Nucleus accumbens (tissue), 56 donors: Measurements from ENCODE around the gene FHOD3.

Source experiments
- DNase-seq, 56 donors: peaks; one replicate each; lab custom pipeline; 2025; lab: John Stamatoyannopoulos, UW

The FHOD3 gene

DNA sequence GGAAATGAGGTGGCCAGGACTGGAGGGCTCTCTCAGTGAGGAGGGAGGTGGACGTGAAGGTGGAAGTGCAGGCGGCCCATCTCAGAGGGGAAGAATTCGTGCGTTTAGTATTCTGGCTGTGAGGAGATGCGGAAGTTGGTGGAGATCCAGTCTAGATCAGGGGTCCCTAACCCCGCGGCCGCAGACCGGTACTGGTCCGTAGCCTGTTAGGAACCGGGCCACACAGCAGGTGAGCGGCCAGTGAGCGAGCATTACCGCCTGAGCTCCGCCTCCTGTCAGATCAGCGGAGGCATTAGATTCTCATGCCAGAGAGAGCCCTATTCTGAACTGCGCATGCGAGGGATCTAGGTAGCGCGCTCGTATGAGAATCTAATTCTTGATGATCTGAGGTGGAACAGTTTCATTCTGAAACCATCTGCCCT, 1.6 kb upstream of the FHOD3 start:
- peak in 1 of 56 donors; percentile 4 for DNase-seq

GRCh38 chr18:36296650-36297416, 680 bp upstream of the FHOD3 start:
- DNase-seq = peak in 54 of 56 donors; percentile 20 to 84 (median 62)

DNA sequence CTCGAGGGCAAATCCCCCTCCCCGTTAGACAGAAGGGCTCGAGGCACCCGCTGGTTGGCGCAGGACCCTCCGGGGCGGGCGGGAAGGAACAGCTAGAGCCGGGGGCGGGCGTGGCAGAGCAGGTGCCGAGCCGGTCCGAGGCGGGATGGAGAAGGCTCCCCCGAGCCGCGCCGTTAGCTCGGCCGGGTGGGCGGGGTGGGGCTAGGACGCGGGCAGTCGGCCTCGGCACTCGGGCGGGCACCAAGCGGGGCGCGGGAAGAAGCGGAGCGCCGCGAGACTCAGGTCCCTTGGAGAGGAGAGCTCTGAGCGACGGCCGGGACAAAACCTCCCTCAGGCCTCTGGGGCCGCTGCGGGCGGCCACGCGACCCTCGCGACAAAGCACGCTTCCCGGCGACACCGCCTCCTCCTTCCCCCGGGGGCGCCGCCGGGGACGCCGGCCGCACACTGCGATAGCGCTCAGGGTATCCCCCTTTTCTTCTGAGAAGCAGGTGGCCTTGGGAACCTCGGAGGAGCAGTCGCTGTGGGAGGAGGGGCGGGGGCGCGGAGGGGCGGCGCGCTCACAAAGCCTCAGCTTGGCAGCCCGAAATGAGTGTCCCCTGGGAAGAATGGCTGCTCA, 721 bp downstream of the FHOD3 start:
- DNase-seq = peak in 10 of 56 donors; percentile 6 to 52 (median 24)

DNA sequence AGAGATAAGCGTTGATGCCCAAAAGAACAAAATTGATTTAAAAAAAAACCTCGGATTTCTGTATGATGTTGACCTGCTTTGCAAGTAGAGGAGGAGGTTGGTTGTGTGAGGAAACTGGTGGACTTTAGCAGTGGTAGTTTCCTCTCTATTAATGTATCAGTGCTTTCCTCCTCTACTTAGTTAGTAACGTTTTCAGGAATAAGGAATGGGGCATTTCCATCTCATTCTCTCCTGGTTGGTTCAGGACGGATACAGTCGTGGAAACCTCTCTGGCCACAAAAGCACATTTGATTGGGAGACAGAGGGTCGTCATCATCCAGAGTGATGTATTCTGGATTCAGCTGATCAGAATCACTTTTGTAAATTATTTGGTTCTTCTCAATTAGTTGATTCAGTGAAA, 1.5 kb downstream of the FHOD3 start:
- DNase-seq = no peak

GRCh38 chr18:36300211-36300610, 2.7 kb downstream of the FHOD3 start:
- no peak for DNase-seq

GRCh38 chr18:36301884-36302283, 4.4 kb downstream of the FHOD3 start:
- no peak for DNase-seq

DNA sequence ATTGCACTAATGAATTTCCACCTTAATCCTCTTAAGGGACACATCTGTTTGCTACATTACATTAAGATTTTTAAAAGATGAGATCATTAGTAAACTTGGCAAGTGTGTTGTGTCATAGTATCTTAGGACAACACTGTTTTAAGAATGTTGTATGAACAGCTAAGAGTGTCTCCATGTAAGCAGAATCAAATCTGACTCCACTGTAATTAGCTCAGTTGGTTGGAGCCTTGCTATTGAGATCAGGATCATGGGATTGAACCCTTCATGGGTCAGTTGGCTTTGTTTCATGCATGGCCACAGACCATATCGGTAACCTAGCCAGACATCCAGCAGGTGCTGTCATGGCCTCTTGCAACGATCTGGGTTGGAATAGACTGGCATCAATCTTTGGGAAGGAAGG, 5.2 kb downstream of the FHOD3 start:
- DNase-seq = no peak

DNA sequence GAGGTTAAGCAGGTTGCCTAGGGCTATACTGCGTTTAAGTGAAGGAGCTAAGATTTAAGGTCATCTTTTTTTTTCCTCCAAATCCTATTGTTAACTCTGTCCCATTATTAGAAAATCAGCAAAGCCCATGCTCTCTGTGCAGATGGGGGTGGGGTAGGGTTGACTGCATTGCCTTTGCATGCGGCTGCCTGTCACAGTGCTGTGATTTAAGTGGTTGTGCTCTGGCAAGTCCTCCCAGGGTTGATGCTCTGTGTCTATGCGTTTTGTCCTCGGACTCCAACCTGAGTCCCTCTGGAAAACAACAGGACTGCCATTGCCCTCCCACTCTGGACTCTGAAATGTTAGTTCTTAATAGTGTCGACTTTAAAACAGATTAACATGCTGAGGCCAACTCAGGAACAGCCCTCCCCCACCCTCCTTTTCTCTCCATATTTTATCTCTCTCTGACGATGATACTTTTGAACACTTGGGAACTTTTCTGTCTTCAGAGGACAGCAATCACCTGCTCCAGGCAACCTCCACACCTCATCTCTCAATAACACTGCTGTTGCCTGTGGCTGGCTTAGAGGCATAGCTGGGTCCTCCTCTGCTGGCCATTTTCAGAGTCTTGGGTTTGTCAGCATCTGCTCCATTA, 5.8 kb downstream of the FHOD3 start:
- DNase-seq = no peak

GRCh38 chr18:36304723-36305122, 7.2 kb downstream of the FHOD3 start:
- no peak for DNase-seq

- DNase-seq = no peak
Measured at GRCh38 chr18:36305375-36305774, 7.9 kb downstream of the FHOD3 start.

GRCh38 chr18:36307513-36307912, 10.0 kb downstream of the FHOD3 start:
- DNase-seq = no peak

DNA sequence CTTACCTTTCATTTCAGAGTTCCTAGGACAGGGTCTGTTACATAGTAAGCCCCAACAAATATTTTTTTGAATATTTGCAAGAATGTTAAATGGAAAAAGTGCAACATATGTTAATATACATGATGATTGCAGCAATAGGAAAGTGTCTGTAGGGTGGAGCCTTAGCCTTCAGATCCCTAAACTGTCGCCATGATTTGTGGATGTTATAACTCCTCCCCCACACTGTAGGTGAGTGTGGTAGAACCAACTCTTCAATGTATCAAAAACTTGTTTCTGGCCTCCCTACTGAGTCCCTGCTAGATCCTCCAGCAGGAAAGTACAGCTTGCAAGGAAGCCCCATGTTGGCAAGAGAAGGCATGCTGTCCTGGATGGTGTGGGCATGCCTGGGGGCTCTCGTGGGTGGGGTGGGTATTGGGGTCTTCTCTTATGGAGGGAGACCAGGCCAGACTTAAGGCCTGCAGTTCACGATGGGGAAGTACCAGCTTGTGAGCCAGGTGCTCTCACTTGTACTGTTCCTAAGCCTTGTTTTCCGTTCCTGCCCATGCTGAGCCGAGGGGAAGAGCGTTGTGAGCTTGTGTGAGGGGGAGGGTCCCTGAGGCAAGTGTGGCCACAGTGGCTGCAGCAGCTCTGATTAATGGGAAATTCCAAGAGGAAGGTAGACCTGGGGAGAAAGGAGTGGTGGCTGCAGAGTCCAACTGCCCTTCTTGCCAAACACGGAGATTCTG, 11.4 kb downstream of the FHOD3 start:
- no peak for DNase-seq

DNA sequence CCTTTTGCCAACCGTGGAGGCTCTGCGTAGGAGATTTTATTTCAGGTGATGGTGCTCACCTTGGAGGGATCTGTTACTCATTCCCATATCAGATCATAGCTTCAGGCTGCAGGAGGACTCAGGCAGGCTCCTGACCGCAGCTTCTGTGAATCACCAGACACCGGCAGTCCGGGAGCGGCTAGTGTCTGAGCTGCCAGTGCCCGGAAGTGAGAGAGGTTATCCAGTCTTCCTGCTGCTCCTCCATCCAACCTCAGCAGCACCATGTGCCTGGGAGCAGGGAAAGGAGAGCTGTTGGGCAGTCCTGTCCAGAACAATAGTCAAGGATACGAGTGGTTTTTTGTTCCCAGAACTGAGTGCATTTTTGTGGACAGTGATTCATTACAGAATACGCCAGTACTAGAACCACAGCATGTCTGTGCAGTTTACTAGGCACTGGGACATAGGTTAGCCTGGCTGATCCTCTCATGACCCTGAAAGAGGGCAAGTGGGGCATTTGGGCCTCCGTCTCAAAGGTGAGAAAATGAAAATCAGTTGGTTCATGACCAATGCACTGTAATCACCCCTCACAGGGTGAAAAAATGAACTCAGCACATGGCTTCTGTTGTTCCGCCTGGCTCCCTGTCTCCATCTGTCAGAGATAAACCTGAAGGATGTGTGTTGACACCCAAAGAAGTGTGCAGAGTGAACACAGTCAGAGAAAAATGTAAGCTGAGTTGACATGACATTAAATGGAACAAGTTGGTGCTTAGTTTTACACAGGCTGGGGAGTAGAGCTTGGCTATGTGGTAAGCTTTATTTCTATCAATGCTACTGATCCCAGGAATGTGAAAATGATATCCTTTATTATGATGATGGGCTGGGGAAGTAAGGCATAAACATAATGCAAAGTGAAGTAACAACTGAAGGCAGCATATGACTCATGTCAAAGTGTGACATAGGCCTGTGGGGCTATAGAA, 12.2 kb downstream of the FHOD3 start:
- no peak for DNase-seq

GRCh38 chr18:36311026-36311570, 13.6 kb downstream of the FHOD3 start:
- DNase-seq = no peak

- no peak for DNase-seq
Measured at GRCh38 chr18:36312806-36313395, 15.4 kb downstream of the FHOD3 start.

- no peak for DNase-seq
Measured at GRCh38 chr18:36314098-36314497, 16.6 kb downstream of the FHOD3 start.

GRCh38 chr18:36314754-36315153, 17.2 kb downstream of the FHOD3 start:
- DNase-seq = no peak

GRCh38 chr18:36315736-36316135, 18.2 kb downstream of the FHOD3 start:
- no peak for DNase-seq

DNA sequence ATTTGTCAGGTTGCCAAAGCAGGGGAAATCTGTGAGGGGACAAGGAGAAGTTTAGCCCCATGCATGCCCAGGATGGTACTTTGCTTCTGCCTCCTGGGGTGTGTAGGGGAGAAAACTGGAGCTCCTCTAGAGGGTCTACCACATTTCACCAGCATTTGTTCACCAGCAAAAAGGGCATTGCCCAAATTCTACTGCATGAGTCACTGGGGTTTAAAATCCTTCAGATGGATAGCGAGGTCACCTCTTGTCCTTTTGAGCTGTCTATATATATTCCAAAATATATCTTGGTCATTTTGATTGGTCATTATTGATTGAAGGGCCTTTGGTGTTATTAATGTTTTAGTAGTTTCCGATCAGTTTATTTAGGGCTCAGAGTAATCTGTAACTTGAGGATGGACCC, 18.7 kb downstream of the FHOD3 start:
- DNase-seq = no peak
